ENCODE measurements around the gene AHRR.

The AHRR gene

DNA sequence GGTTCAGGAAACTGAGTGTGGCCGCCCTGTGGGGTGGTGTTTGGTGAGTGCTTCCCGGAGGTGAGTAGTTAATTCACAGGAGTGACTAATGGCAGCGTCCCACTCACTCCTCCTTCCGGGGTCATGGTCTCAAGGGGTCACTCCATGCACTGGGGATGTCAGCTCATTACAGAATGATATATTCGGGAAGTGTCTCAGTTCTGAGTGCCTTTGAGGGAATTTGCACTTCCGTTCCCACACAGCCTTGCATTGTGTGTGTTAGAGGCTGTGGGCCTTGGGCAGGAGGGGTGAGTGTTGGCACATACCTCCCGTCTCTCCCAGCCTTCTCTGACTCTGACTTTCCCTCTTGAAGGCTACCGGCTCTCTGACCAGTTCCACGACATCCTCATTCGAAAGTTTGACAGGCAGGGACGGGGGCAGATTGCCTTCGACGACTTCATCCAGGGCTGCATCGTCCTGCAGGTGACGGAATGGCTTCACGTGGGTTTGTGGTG, 10.5 kb upstream of the AHRR start:
- ChIA-PET CTCF (no interaction called here), POLR2A (ENCODE audit: low non-redundant PET) (no interaction called here)
- no peak overlapping the region for H3K27ac ChIP-seq
- DNase-seq (ENCODE audit: low spot score) = no peak
- TF ChIP-seq, protein P1, sequence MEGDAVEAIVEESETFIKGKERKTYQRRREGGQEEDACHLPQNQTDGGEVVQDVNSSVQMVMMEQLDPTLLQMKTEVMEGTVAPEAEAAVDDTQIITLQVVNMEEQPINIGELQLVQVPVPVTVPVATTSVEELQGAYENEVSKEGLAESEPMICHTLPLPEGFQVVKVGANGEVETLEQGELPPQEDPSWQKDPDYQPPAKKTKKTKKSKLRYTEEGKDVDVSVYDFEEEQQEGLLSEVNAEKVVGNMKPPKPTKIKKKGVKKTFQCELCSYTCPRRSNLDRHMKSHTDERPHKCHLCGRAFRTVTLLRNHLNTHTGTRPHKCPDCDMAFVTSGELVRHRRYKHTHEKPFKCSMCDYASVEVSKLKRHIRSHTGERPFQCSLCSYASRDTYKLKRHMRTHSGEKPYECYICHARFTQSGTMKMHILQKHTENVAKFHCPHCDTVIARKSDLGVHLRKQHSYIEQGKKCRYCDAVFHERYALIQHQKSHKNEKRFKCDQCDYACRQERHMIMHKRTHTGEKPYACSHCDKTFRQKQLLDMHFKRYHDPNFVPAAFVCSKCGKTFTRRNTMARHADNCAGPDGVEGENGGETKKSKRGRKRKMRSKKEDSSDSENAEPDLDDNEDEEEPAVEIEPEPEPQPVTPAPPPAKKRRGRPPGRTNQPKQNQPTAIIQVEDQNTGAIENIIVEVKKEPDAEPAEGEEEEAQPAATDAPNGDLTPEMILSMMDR (conservative IDR thresholded peaks at IDR 0.05; ENCODE audit: low read depth) = no peak

DNA sequence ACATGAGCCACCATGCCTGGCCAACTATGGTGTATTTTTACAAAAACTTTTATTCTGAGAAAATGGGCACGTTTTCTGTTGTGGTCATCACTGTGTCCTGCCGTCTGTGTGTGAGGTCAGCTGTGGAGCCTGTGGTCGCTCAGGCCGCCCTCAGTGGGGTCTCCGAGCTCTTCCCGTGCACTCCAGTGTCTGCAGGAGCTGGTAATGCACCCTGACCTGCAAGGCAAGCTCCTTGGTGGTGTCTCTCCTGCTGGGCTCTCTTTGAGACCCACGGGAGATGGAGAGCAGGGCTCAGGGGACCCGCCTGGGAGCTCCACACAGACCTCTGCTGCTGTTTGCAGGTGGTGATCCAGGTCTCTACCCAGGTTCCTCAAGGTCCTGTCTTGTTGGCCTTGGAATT, 9.6 kb upstream of the AHRR start:
- H3K27ac ChIP-seq = no peak overlapping the region
- ChIA-PET CTCF (no interaction called here), POLR2A (ENCODE audit: low non-redundant PET) (no interaction called here)
- TF ChIP-seq, protein P1 (conservative IDR thresholded peaks at IDR 0.05; ENCODE audit: low read depth) = no peak
- DNase-seq (ENCODE audit: low spot score) = no peak

DNA sequence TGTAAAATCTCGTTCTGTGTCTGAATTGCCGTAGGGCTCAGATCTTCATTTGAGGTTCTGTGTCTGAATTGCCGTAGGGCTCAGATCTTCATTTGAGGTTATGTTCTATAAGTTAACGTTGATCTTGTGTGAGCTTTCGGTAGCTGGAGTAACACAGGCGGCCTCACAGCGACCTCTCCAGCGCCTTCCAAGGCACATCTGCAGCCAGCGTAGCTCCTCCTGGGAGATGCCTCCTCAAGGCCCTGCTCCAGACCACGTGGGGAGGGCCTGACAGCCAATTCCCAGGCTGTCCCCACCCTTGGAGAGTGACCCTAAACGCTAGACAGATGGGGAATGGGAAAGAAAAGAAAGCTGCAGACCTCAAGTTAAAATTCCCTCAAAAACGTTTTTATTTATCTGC, 8.7 kb upstream of the AHRR start:
- no peak for DNase-seq (ENCODE audit: low spot score)
- POLR2A ChIA-PET (ENCODE audit: low non-redundant PET) = no interaction called here
- H3K27ac ChIP-seq = peak overlapping the region; percentile 31; the same call in 1 of the 2 replicates
- TF ChIP-seq, protein P1 (conservative IDR thresholded peaks at IDR 0.05; ENCODE audit: low read depth) = no peak
- CTCF ChIA-PET = interaction anchor here (0.6 to 1.5 kb wide), 3 partner anchors 112 to 1288 kb away, joined by 3 read pairs; no protein-coding TSS in a partner anchor

DNA sequence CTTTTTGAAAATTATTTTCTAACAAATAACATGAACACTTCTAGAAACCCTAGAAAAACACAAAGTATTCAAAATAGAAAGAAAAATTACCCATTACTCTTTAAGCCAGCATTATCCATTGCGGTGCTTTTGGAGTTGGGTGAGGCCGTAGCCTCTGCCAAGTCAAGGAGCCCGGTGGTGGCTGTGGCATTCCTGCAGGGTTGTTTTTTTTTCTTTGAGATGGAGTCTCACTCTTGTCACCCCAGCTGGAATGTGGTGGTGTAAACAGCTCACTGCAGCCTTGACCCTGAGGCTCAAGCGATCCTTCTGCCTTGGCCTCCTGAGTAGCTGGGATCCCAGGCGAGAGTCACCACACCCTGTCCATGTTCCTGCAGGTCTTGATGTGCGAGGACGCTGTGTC, 8.2 kb upstream of the AHRR start:
- DNase-seq (ENCODE audit: low spot score) = no peak
- peak overlapping the region; percentile 31; the same call in 1 of the 2 replicates for H3K27ac ChIP-seq
- POLR2A ChIA-PET (ENCODE audit: low non-redundant PET) = no interaction called here
- CTCF ChIA-PET = interaction anchor here (0.6 to 1.5 kb wide), 3 partner anchors 112 to 1288 kb away, joined by 3 read pairs; no protein-coding TSS in a partner anchor
- TF ChIP-seq, protein P1 (conservative IDR thresholded peaks at IDR 0.05; ENCODE audit: low read depth) = no peak

DNA sequence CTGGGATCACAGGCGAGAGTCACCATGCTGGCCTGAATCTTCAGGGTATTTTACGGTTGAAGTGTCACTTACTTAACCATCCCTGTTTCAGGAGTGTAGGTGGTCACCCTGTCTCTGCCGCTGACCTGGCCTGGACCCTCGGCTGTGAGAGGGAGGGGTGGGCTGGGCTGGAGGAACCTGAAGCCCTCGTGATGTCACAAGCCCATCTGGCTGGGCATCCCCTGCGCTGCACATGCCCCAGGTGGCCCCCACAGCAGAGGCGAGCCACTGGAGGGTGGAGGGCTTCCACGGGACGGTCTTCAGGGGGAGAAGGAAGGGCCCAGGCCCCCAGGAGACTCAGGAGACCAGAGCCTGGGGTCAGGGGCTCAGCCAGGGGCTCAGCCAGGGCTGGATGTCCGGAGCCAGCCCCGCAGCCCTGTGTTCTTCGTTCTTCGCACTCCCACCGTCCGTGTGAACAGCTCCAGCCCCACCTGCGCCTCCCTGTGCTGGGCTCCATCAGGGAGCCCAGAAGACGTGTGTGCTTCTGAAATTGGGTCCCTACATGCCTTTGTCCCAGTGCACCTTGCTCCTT, 7.6 kb upstream of the AHRR start:
- H3K27ac ChIP-seq = peak overlapping the region; percentile 26
- ChIA-PET CTCF (interaction anchor here (1.5 kb wide), 1 partner anchor 117 kb away, joined by 3 read pairs; no protein-coding TSS in a partner anchor), POLR2A (ENCODE audit: low non-redundant PET) (no interaction called here)
- no peak for DNase-seq (ENCODE audit: low spot score)
- TF ChIP-seq, protein P1 (conservative IDR thresholded peaks at IDR 0.05; ENCODE audit: low read depth) = no peak

DNA sequence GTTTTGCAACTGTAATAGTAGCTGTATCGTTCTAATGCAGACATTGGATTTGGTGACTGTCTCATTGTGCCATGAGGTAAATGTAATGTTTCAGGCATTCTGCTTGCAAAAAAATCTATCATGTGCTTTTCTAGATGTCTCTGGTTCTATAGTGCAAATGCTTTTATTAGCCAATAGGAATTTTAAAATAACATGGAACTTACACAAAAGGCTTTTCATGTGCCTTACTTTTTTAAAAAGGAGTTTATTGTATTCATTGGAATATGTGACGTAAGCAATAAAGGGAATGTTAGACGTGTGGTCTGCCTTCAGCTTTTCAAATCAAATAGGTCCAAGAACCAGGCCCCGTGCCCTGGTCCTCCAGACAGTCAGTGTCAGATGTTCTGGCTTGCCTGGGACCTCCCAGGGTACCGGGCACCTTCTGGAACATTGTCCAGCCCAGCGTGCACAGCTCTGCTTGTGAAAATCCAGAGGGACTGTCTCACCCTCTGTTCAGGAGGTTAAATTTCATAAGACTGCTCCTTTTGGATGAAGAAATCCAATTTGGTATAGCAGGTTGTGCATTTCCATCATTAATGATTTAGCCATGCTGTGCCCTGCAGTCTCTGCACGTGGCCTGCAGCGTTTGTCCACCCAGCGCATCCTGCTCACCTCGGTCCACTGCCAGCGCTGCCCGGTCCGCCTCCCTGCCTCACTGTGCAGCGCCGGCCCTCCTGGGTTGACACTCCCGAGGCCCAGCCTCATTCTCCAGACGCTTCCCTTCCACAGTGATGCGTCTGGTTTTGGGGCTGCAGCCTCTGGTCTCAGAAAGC, 6.6 kb upstream of the AHRR start:
- no peak for DNase-seq (ENCODE audit: low spot score)
- CTCF ChIA-PET = no interaction called here
- TF ChIP-seq, protein P1 (conservative IDR thresholded peaks at IDR 0.05; ENCODE audit: low read depth) = no peak
- H3K27ac ChIP-seq = peak overlapping the region; percentile 46
- POLR2A ChIA-PET (ENCODE audit: low non-redundant PET) = no interaction called here
